Muscle of back (tissue), 11 donors: ENCODE data around the gene TSPOAP1. TPM values are rescaled to one million over a fixed set of nuclear protein-coding genes. Genes with fewer than 3 reads are reported as not detected.
"Not testable (repeated sequence)": the region's sequence is repeated elsewhere in the genome, so short reads cannot be mapped to it uniquely, and the experiment has no call there.

Experiments
- DNase-seq, 3 donors: peaks; one replicate each; pipeline versions ENCODE4 v3.0.0 to v3.0.0-alpha.2; 2013
- polyA plus RNA-seq, 10 donors: library from polyadenylated mRNA; unstranded; fragments of 120-200 nt; gene quantifications; one replicate each; pipeline ENCODE4 v1.2.1, GENCODE V29; 2013; ENCODE audit not compliant: insufficient read length in 10 of 10

Gene TSPOAP1
- polyA plus RNA-seq, 10 donors: 3.3 to 6.8 (median 4.3) TPM

- DNase-seq: no peak
These were observed 33.9 kb upstream of the TSPOAP1 start for GRCh38 chr17:58362368-58363014.

DNA sequence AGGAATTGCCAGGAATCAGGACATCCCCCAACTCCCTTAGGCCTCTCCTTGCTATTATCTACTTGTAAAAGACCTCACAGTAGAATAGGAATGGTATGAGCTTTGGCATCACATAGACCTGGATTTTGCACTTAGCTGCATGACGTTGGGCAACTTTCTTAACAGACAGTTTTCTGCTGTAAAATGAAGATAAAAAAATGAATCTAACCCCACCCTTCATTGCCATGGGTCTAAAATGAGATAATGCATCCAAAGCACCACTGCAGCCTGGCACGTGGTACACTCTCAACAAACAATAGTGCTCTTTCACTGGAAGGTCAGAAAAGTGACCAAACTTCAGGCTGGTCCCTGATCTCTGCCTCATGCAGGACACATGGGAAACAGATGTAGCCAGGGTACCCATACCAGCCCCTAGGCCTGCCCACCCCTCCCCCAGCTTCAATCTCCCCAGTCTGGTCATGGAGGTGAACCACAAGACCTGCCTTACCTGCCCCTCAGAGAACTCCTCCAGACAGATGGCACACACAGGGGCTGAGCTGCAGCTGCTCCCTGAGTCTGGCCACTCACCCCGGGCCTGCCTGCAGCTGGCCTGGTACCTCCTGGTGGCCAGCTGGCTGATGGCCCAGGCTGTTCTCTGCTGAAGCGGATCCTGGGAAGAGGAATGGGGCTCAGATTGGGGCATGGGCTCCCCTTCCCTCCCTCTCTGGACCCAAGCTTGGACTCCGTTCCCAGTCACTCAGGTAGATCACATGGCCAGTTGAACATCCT is 31.9 kb upstream of the TSPOAP1 start:
- DNase-seq: no peak

GRCh38 chr17:58358408-58359172 is 30.0 kb upstream of the TSPOAP1 start:
- DNase-seq: no peak

- DNase-seq: no peak
These were observed 29.0 kb upstream of the TSPOAP1 start for GRCh38 chr17:58357312-58358297.

DNA sequence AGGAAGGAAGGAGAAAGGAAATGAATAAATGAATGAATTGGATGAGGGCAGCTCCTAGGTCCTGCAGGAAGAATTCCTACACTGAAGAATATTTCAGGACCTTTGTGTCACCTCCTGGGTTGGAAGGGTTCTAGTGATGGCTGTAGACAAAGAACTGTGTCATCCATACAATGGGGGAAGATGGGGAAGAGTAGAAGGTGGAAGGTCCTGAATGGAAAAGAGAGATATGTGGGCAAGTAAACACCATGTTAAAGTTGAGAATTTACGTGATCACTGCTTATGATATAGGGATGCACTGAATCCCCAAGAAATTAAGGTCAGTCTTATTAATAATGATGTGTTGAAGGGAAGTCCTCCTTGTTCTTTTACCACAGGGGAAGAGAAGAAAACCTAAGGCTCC is 27.6 kb upstream of the TSPOAP1 start:
- no peak for DNase-seq

DNA sequence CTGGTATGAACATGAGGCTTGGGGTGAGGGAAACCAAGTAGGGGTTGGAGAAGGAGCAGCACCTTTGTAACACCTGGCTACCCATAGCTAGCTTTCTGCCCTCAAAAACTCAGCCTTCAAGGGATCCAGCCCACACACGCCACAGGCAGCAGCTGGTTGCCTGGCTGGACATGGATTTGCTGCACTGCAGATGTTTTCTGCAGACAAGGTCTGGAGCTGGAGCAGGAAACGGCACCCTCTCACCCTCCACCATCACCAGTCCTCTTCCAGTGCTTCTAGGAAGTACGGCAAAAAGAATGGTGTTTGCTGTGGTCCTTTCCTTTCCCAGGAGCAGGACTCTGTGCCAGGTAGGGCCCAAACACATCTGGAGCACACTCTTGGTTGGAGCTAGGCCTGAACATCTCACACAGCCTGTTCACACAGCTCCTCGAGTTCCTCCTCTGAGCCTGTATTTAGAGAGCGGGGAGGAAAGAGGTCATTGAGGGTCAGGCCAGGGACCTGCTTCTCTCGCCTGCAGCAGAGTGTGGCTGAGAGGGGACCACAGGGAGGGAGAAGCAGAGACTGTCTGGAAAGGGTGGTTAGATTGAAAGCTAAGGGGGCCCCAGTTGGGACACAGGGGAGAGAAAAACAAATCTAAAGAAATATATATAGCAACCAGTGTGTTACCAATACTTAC is 26.1 kb upstream of the TSPOAP1 start:
- DNase-seq: no peak

DNA sequence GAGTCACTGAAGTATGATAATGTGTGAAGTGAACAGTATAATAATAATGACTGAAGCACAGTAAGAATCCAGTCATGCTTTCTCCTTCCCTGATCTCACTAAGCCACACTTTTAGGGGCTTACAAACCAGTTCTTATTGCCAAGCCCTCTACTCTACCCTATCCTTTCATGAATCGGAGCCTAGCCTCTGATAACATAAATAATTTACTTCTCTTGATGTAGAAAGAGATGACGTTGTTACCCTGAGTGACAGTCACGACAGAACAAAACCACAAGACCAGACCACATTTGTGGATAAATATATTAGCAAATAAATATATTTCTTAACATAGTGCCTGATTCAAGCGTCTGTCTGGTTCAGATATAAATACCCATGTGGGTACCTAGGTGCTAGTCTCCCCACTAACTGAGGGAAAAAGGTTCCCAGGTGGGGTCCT is 24.8 kb upstream of the TSPOAP1 start:
- no peak for DNase-seq

- DNase-seq: peak; percentile 40 to 78 (median 55)
These were observed 24.2 kb upstream of the TSPOAP1 start for GRCh38 chr17:58352596-58353388.

DNA sequence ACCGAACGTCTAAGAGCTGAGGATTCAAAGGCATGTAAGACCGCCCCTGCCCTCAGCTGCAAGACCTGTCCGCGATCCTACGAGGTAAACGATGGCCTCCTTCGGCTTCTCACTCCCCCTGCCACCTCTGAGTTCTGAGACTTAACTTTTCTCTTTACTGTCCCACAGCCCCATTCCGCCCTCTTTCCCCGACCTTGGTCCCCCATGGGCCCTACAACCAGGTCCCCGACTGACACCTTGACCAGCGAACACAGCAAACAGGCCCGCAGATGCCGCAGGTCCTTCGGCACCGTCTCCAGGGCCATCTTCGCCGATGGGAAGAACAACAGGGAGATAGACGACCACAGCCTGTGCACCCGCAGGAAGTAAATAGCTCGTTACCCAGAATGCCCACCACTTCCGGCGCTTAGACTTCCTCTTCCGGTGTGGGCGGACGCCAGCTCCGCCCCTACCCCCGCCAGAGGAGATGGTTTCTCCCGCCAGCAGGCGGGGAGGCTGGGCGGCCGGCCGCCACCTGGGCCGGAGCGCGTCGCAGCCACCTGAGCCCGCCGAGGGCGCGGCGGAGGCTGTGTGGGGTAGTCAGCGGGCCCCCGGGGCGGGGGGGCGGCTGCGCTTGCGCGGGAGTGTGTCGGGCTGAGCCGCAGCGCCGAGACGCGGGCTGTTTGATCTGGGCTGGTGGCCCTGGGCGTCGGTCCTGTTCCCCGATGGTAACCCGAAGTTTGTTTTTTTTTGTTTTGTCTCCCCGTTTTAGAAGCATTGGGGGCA is 23.4 kb upstream of the TSPOAP1 start, which contains the start of gene SUPT4H1:
SUPT4H1 (minus strand) TSS at position 371 of the 765 bp plus-strand sequence; CDS start at position 305, 66 bp downstream.
- DNase-seq: peak; percentile 92 to 97 (median 94)

- DNase-seq: no peak
These were observed 22.6 kb upstream of the TSPOAP1 start for GRCh38 chr17:58351182-58351581.

DNA sequence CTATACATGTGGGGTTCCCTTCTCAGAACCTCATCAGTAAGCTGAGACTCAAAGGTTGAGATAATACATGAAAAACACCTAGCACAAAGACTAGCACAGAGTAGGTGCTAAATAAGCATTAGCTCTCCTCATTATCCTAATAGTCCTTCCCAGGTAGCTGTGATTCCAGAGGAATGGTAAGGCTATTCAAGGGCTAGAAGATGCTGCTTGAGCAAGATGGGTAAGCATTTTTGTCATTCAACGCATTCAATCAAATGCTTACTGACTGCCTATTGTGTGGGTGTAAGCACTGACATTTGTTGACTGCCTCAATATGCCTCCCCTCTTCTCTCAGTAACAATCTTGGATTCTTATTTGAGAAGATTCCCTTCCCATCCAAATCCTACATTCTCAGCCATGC is 19.4 kb upstream of the TSPOAP1 start:
- no peak for DNase-seq

DNA sequence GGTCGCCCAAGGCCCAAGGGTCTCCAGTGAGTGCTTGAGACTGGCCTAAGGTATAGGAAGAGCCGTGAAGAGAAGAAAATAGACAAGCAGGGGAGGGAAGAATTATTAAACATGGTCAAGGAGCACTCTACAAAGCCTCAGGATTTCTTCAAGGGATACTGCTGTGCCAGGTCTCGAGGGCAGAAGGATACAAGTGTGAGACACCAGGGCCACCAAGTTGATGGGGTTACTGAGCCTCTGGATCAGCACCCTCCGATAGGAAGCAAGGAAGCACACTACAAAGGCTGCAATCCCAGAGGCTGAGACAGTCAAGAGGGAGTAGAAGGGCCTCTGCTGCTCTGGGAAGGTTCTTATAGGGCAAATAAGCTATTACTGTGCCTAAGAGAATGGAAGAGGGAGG is 16.9 kb upstream of the TSPOAP1 start:
- DNase-seq: no peak

DNA sequence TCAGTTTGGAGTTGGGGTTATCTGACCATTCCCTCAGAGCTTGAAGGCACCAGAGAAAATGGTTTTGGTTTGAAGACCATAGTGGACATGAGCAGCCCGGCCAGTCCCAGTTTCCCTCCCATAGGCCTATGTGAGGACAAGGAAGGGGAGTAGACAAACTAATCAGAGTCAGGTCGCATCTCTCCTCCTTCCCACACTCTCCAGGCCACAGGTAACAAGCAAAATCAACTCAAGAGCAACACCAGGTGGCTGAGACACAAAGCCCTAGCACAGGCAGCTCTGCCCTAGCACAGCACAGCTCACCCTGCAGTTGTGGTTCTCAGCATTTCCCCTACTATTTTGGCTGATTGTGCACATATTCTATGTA is 16.2 kb upstream of the TSPOAP1 start:
- DNase-seq: no peak

DNA sequence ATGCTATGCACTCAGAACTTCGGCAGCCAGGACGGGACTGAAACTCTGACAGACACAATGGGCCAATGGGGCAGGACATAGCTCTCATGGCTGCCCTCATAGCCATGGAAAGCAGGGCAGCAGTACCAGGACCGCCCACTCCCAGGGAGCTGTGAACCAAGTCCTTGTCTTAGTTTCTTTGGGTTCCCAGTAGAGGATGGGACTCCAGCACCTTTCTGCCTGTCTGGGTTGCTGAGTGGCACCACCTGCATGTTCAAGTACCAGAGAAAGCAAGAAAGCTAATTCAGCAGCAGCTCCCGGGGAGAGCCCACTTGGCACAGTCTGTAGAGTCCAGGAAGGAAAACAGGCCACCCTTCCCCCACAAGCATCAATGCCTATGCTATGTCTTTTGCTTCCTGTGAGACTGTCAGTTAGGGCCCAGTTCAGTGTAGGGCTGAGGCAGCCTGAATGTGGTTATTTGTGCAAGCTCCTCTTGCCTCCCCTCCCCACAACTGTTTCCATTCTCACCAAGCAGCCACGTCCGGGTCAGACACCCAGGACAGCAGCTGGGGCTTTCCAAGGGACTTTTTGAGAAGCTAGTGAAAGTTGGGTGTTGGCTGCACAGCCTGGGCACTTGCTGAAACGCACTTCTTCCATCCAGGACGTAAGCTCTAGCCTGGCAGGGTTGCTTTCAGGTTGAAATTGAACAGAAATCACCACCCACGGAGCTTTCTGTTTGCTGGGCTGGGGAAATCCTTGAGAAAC is 15.6 kb upstream of the TSPOAP1 start:
- DNase-seq: peak in 1 of 3 donors; percentile 47

DNA sequence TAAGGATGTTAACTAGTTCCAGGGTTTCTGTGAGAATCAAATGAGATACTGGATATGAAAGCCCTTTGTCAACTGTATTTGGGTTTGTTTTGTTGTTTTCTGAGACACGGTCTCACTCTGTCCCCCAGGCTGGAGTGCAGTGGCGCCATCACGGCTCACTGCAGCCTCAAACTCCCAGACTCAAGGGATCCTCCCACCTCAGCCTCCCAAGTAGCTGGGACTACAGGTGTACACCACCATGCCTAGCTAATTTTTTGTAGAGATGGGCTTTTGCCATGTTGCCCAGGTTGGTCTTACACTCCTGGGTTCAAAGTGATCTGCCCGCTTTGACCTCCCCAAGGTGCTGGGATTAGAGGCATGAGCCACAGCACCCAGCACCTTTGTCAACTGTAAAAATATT is 14.5 kb upstream of the TSPOAP1 start:
- no peak for DNase-seq

- DNase-seq: no peak
These were observed 13.4 kb upstream of the TSPOAP1 start for GRCh38 chr17:58341861-58342475.

DNA sequence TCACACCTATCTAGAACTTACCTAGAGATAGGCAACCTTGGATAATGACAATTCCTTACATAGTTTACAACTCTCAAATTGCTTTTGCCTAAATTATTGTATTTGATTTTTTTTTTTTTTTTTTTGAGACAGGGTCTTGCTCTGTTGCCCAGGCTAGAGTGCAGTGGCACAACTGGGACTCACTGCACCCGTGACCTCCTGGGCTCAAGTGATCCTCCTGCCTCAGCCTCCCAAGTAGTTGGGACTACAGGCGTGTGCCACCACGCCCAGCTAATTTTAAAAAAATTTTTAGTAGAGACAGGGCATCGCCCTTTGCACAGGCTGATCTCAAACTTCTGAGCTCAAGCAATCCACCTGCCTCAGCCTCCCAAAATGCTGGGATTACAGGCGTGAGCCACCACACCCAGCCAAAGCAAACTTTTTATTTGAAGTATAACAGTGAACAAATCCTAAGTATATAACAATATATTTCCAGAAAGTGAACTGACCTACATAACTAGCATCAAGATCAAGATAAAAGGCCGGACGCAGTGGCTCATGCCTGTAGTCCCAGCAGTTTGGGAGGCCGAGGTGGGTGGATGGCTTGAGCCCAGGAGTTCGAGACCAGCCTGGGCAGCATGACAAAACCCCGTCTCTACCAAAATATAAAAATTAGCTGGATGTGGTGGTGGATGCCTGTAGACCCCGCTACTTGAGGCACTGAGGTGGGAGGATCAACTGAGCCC is 12.7 kb upstream of the TSPOAP1 start:
- DNase-seq: not testable (repeated sequence)
